Uterus (tissue), 2 donors: ENCODE results near the gene RRAS.

Experiments used
- CTCF ChIP-seq, 4 experiments: fragments of 200-600 bp in 2 of 4; fragments of 450-650 bp in 2 of 4; sonication (generic) in 2 of 4; IDR thresholded peaks; one replicate each; pipeline ENCODE4 v1.5.1; 2016 to 2019; ENCODE audit warnings: antibody characterized with exemption in 4 of 4, mild to moderate bottlenecking in 2 of 4, moderate library complexity in 1 of 4
- POLR2A ChIP-seq, 2 donors: fragments of 450-650 bp; IDR thresholded peaks; one replicate each; pipeline ENCODE4 v1.6.1; 2016; ENCODE audit warnings: antibody characterized with exemption in 2 of 2, mild to moderate bottlenecking in 1 of 2, moderate library complexity in 1 of 2

- no peak for TF ChIP-seq CTCF (IDR thresholded peaks at IDR 0.05)
- TF ChIP-seq POLR2A (IDR thresholded peaks at IDR 0.05): no peak
These were observed 47.2 kb upstream of the RRAS start for GRCh38 chr19:49687150-49687549.
